H1 (cell line): ENCODE data around the gene MAPKAP1. TPM values are rescaled to one million over a fixed set of nuclear protein-coding genes. Genes with fewer than 3 reads are reported as not detected.

ENCODE experiments used
- CTCF ChIA-PET: fragments of 300-600 bp; sonication (Branson Sonifier 250); formaldehyde crosslinking; loops from one replicate; lab custom pipeline; 2021; ENCODE audit not compliant: partially characterized antibody; lab: Charles Lee
- POLR2A ChIA-PET: fragments of 300-600 bp; sonication (Branson Sonifier 250); formaldehyde crosslinking; loops from one replicate; lab custom pipeline; 2021; ENCODE audit warnings: inconsistent platforms; ENCODE audit not compliant: partially characterized antibody; lab: Charles Lee
- DNase-seq, 2 experiments: peaks; one replicate each; pipeline versions ENCODE4 v3.0.0 to v3.0.0-alpha.2; 2010 to 2022; ENCODE audit warnings: low spot score in 2 of 2, low read depth in 1 of 2, mixed read lengths in 1 of 2
- FAIRE-seq: peaks from 2 replicates; lab custom pipeline; 2011; peaks lifted over from hg19 to GRCh38; lab: Jason Lieb, UNC
- H2AFZ ChIP-seq: 2 replicates; pipeline ENCODE4 v1.8.1; 2012; ENCODE audit warnings: low read length, inconsistent platforms
- H2AK5ac ChIP-seq: 2 replicates; pipeline ENCODE4 v1.6.1; 2013; ENCODE audit warnings: low read depth, low read length
- H2BK120ac ChIP-seq: replicated peaks from 2 replicates; pipeline ENCODE3; 2013; ENCODE audit warnings: low read depth, low read length, inconsistent platforms
- H2BK12ac ChIP-seq: 2 replicates; pipeline ENCODE4 v1.6.1; 2013; ENCODE audit warnings: low read depth, low read length
- H2BK15ac ChIP-seq: 2 replicates; pipeline ENCODE4 v1.6.1; 2013; ENCODE audit warnings: low read length
- H2BK20ac ChIP-seq: 2 replicates; pipeline ENCODE4 v1.6.1; 2013; ENCODE audit warnings: low read length
- H2BK5ac ChIP-seq: 2 replicates; pipeline ENCODE4 v1.6.1; 2013; ENCODE audit warnings: low read depth, low read length
- H3K14ac ChIP-seq: 2 replicates; pipeline ENCODE4 v1.6.1; 2013; ENCODE audit warnings: inconsistent platforms; ENCODE audit not compliant: insufficient read length
- H3K18ac ChIP-seq: 2 replicates; pipeline ENCODE4 v1.6.1; 2013; ENCODE audit warnings: low read length; ENCODE audit errors: extremely low read depth
- H3K23ac ChIP-seq: 2 replicates; pipeline ENCODE4 v1.6.1; 2013; ENCODE audit warnings: inconsistent platforms; ENCODE audit not compliant: insufficient read length
- H3K23me2 ChIP-seq: 2 replicates; pipeline ENCODE4 v1.6.1; 2013; ENCODE audit warnings: low read depth, low read length
- H3K27ac ChIP-seq: 2 replicates; pipeline ENCODE4 v1.6.1; 2011; ENCODE audit warnings: low read depth, low read length, inconsistent platforms
- H3K27me3 ChIP-seq, 4 experiments: replicated peaks in 1 of 4; 1 replicate in 1 of 4; 2 replicates in 3 of 4; pipeline versions ENCODE4 v1.6.1 to v1.8.1; 2011 to 2013; ENCODE audit warnings: low read length in 3 of 4, mild to moderate bottlenecking in 3 of 4, inconsistent platforms in 2 of 4, mixed read lengths in 2 of 4, moderate library complexity in 1 of 4; ENCODE audit not compliant: control insufficient read depth in 3 of 4, insufficient read depth in 3 of 4; ENCODE audit errors: extremely low read depth in 1 of 4
- H3K36me3 ChIP-seq, 4 experiments: 2 replicates each; pipeline versions ENCODE4 v1.6.1 to v1.8.1; 2011 to 2013; ENCODE audit warnings: mild to moderate bottlenecking in 4 of 4, low read length in 3 of 4, moderate library complexity in 2 of 4, control low read depth in 1 of 4, inconsistent platforms in 1 of 4; ENCODE audit not compliant: insufficient read depth in 4 of 4, control insufficient read depth in 2 of 4
- H3K4ac ChIP-seq: replicated peaks from 2 replicates; pipeline ENCODE3; 2013; ENCODE audit warnings: low read length, low read depth, mixed read lengths, inconsistent platforms; ENCODE audit not compliant: insufficient read length
- H3K4me1 ChIP-seq, 4 experiments: replicated peaks in 1 of 4; 1 replicate in 1 of 4; 2 replicates in 3 of 4; pipeline versions ENCODE4 v1.6.1 to v1.8.1; 2011 to 2013; ENCODE audit warnings: low read length in 3 of 4, inconsistent platforms in 2 of 4, mixed read lengths in 1 of 4; ENCODE audit not compliant: insufficient read depth in 4 of 4, control insufficient read depth in 3 of 4
- H3K4me2 ChIP-seq, 2 experiments: 2 replicates each; pipeline versions ENCODE4 v1.6.1 to v1.8.1; 2011 to 2013; ENCODE audit warnings: low read depth in 2 of 2, low read length in 2 of 2, control low read depth in 1 of 2, inconsistent platforms in 1 of 2, mild to moderate bottlenecking in 1 of 2; ENCODE audit not compliant: insufficient read depth in 1 of 2
- H3K4me3 ChIP-seq, 4 experiments: fragments of 200-600, 300-600 bp in 1 of 4; sonication (generic), shearing (Covaris generic), sonication (Bioruptor Twin) in 1 of 4; 2 replicates each; pipeline versions ENCODE4 v1.5.1 to v1.8.1; 2011 to 2016; ENCODE audit warnings: low read length in 4 of 4, low read depth in 3 of 4, control low read depth in 2 of 4, inconsistent platforms in 2 of 4, mild to moderate bottlenecking in 2 of 4, mixed read lengths in 1 of 4, moderate library complexity in 1 of 4; ENCODE audit not compliant: insufficient read depth in 2 of 4; ENCODE audit errors: extremely low read depth in 1 of 4
- H3K56ac ChIP-seq: replicated peaks from 2 replicates; pipeline ENCODE3; 2013; ENCODE audit warnings: low read depth, mild to moderate bottlenecking, mixed read lengths, low read length, inconsistent platforms; ENCODE audit not compliant: insufficient read length
- H3K79me1 ChIP-seq: 2 replicates; pipeline ENCODE4 v1.6.1; 2013; ENCODE audit warnings: low read depth, low read length, control low read depth
- H3K79me2 ChIP-seq, 2 experiments: 2 replicates each; pipeline versions ENCODE4 v1.6.1 to v1.8.1; 2012 to 2013; ENCODE audit warnings: low read length in 2 of 2, mild to moderate bottlenecking in 2 of 2, inconsistent platforms in 1 of 2; ENCODE audit not compliant: insufficient read depth in 2 of 2, control insufficient read depth in 1 of 2
- H3K9ac ChIP-seq, 4 experiments: replicated peaks in 1 of 4; 1 replicate in 1 of 4; 2 replicates in 3 of 4; pipeline versions ENCODE4 v1.6.1 to v1.8.1; 2011 to 2013; ENCODE audit warnings: low read depth in 3 of 4, low read length in 3 of 4, control low read depth in 2 of 4, mild to moderate bottlenecking in 2 of 4, moderate library complexity in 2 of 4, inconsistent platforms in 1 of 4; ENCODE audit errors: extremely low read depth in 1 of 4
- H3K9me3 ChIP-seq, 2 experiments: 2 replicates each; pipeline versions ENCODE4 v1.6.1 to v1.8.1; 2012 to 2013; ENCODE audit warnings: mild to moderate bottlenecking in 2 of 2, moderate library complexity in 2 of 2, control low read depth in 1 of 2, inconsistent platforms in 1 of 2, low read depth in 1 of 2, low read length in 1 of 2, mixed read lengths in 1 of 2; ENCODE audit not compliant: insufficient read depth in 2 of 2
- H4K20me1 ChIP-seq, 2 experiments: replicated peaks in 1 of 2; 2 replicates each; pipeline versions ENCODE3 to v1.8.1; 2011 to 2013; ENCODE audit warnings: inconsistent platforms in 2 of 2, low read length in 2 of 2, mild to moderate bottlenecking in 1 of 2; ENCODE audit not compliant: insufficient read depth in 2 of 2, control insufficient read depth in 1 of 2
- H4K5ac ChIP-seq: 2 replicates; pipeline ENCODE4 v1.6.1; 2013; ENCODE audit warnings: low read length, low read depth, mixed read lengths, inconsistent platforms; ENCODE audit not compliant: insufficient read length
- H4K8ac ChIP-seq: 2 replicates; pipeline ENCODE4 v1.8.0; 2013; ENCODE audit warnings: mild to moderate bottlenecking, moderate library complexity, low read length, inconsistent platforms; ENCODE audit not compliant: insufficient read depth; ENCODE audit errors: extremely low read depth
- H4K91ac ChIP-seq: replicated peaks from 2 replicates; pipeline ENCODE3; 2013; ENCODE audit warnings: low read length, mixed read lengths, inconsistent platforms; ENCODE audit not compliant: insufficient read length
- RAD21 ChIP-seq, 2 experiments: IDR thresholded peaks in 1 of 2; conservative IDR thresholded peaks in 1 of 2; 2 replicates each; pipeline ENCODE4 v1.6.1; 2011; ENCODE audit warnings: low read depth in 2 of 2, low read length in 2 of 2, improper control_type of control experiment in 1 of 2, inconsistent platforms in 1 of 2, mild to moderate bottlenecking in 1 of 2, moderate library complexity in 1 of 2
- RXRA ChIP-seq: IDR thresholded peaks from 2 replicates; pipeline ENCODE4 v1.6.1; 2011; ENCODE audit warnings: low read depth, mild to moderate bottlenecking, low read length, moderate library complexity; ENCODE audit not compliant: insufficient read depth
- WGBS, 2 experiments: shearing (Covaris generic) in 1 of 2; methylation state at CpG; one replicate each; pipeline versions ENCODE4 v1.1.6 to v1.1.7; 2013 to 2015; ENCODE audit warnings: low lambda C conversion rate in 2 of 2, mixed read lengths in 2 of 2, inconsistent platforms in 1 of 2, low coverage in 1 of 2, missing lambda C conversion rate in 1 of 2; ENCODE audit not compliant: insufficient replicate concordance in 2 of 2, insufficient coverage in 1 of 2, insufficient read length in 1 of 2; ENCODE audit errors: extremely low coverage in 1 of 2, missing lambda C conversion rate in 1 of 2; 5-methylcytosine and 5-hydroxymethylcytosine counted together
- polyA plus RNA-seq, 7 experiments: library from polyadenylated mRNA; depleted of rRNA in 3 of 7; stranded (reverse) in 5 of 7; unstranded in 2 of 7; fragments of >200 nt in 5 of 7; fragments of 200-250 nt in 2 of 7; gene quantifications; 1 replicate in 5 of 7; 2 replicates in 1 of 7; 4 replicates in 1 of 7; pipeline versions ENCODE4 v1.2.1 to v1.2.3, GENCODE V29; 2011 to 2013; ENCODE audit warnings: missing spikeins in 2 of 7, mixed read lengths in 2 of 7
- total RNA-seq: library from RNA; stranded (reverse); fragmentation: NEBNext Ultra II Directional; extraction: Animal tissue kit (Norgen Biotek cat#: 25700); gene quantifications from 2 replicates; pipeline ENCODE4 v1.2.1, GENCODE V29; 2021
- TF ChIP-seq, protein P1 (sequence below), 3 experiments: IDR thresholded peaks; 1 replicate in 2 of 3; 2 replicates in 1 of 3; pipeline versions ENCODE4 v1.5.1 to v1.6.1; 2011; ENCODE audit warnings: low read length in 3 of 3, mild to moderate bottlenecking in 3 of 3, inconsistent platforms in 2 of 3, low read depth in 1 of 3, moderate library complexity in 1 of 3; ENCODE audit not compliant: insufficient read depth in 1 of 3; ENCODE audit errors: control extremely low read depth in 1 of 3

Gene MAPKAP1
- total and polyA plus RNA-seq, 2 of the 8 experiments (the other 6 are each of a cell fraction or from before 2014, with no cell fraction given): 79.2 to 140 TPM

DNA sequence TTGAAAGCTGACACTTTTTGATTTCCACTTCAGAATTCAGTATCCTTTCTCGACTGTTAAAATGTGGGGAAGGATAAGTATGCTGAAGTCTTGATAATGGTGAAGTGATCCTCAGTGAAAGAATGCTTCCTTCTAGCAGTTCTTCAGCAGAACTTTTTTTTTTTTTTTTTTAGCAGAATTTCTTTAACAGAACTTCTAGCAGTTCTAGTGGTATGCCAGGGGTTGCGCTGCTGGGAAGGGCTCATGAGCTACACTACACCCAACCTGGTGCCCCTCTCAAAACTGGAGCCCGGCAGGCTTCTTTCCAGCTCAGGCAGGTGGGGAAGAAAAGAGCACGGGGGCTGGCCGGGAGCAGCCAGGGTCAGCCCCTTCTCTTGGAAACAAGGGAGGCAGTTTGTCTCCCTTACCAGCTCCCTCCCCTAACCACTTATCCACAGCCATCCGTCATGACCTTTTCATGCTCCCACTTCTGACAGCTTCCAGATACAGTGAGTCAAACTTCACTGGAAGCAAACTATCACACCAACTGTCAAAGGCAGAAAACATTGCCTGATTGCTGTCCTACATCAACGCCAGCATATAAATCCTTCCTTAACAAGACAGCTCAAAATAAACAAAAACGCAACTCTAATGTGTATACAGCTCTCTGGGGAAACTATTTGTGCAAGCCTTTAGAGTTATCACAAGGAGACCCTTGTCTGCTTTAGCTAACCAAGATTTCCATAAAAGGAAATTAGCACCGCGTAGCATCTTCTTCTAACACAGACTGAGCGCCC, 233.9 kb downstream of the MAPKAP1 start:
- Histone ChIP-seq H3K36me3 (no peaks in the 10 kb centered on the region), H2AFZ (no peak overlapping the region), H4K5ac (no peak overlapping the region), H2BK20ac (no peak overlapping the region), H2BK5ac (no peak overlapping the region), H3K14ac (no peak overlapping the region), H2BK120ac (no peak overlapping the region), H3K79me2 (no peaks in the 10 kb centered on the region; a peak in 1 of 4 replicates), H3K27ac (no peak overlapping the region), H3K18ac (no peak overlapping the region), H3K27me3 (no peaks in the 10 kb centered on the region), H4K8ac (no peak overlapping the region; the same call in 1 of the 2 replicates), H2AK5ac (no peak overlapping the region), H3K79me1 (0 out of 2 replicates have a peak, but pooled peaks cover 2% of the 10 kb centered on the region), H3K4me2 (no peak overlapping the region), H2BK12ac (no peak overlapping the region), H3K9me3 (no peaks in the 10 kb centered on the region), H4K20me1 (no peaks in the 10 kb centered on the region), H3K4me3 (no peak overlapping the region), H3K23me2 (no peaks in the 10 kb centered on the region), H3K23ac (no peak overlapping the region), H3K9ac (no peak overlapping the region), H4K91ac (no peak overlapping the region), H2BK15ac (no peak overlapping the region), H3K4me1 (peaks cover 0 to 10% (median 2%) of the 10 kb centered on the region in 4 experiments; a peak in 3 of 7 replicates), H3K56ac (no peak overlapping the region), H3K4ac (no peak overlapping the region)
- FAIRE-seq (no peak), DNase-seq (no peak)
- CTCF ChIA-PET: interaction anchor here (0.6 to 1.4 kb wide), 17 partner anchors 10 to 570 kb away, joined by 3 to 11 read pairs (median 3); no protein-coding TSS in a partner anchor
- WGBS, 2 experiments: 67% methylated on average over 11 of the region's 11 CpGs; no CpG with 5 or more reads in 1 of the 2 experiments
- TF ChIP-seq, protein P1, sequence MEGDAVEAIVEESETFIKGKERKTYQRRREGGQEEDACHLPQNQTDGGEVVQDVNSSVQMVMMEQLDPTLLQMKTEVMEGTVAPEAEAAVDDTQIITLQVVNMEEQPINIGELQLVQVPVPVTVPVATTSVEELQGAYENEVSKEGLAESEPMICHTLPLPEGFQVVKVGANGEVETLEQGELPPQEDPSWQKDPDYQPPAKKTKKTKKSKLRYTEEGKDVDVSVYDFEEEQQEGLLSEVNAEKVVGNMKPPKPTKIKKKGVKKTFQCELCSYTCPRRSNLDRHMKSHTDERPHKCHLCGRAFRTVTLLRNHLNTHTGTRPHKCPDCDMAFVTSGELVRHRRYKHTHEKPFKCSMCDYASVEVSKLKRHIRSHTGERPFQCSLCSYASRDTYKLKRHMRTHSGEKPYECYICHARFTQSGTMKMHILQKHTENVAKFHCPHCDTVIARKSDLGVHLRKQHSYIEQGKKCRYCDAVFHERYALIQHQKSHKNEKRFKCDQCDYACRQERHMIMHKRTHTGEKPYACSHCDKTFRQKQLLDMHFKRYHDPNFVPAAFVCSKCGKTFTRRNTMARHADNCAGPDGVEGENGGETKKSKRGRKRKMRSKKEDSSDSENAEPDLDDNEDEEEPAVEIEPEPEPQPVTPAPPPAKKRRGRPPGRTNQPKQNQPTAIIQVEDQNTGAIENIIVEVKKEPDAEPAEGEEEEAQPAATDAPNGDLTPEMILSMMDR (IDR thresholded peaks at IDR 0.05; ENCODE audit: control extremely low read depth in 1 of 3, insufficient read depth in 1 of 3, low read depth in 1 of 3, low read length in 3 of 3): peak in 2 of 3 experiments; percentile 17 to 20; a peak in 2 of 4 replicates
- TF ChIP-seq RXRA (no peak), RAD21 (IDR thresholded peaks at IDR 0.05 in 1 of 2, conservative IDR thresholded peaks at IDR 0.05 in 1 of 2; ENCODE audit: low read depth in 2 of 2, low read length in 2 of 2) (peak; percentile 25 to 37; a peak in 3 of 4 replicates)
- POLR2A ChIA-PET: interaction anchor here (0.9 to 2.1 kb wide), 2 partner anchors 11 to 18 kb away, joined by 4 to 5 read pairs; no protein-coding TSS in a partner anchor
